ENCODE data around the gene EML2.
"Not testable (repeated sequence)": the region's sequence is repeated elsewhere in the genome, so short reads cannot be mapped to it uniquely, and the experiment has no call there.

The EML2 gene

GRCh38 chr19:45630463-45630862 is 8.7 kb downstream of the EML2 start:
- peak; percentile 93 for DNase-seq (ENCODE audit: low read depth)
- no peak overlapping the region for H3K4me3 ChIP-seq (replicated peaks; ENCODE audit: low read depth, low read length)
- no peak for TF ChIP-seq CTCF (IDR thresholded peaks at IDR 0.05; ENCODE audit: low read length, missing control alignments)

- no peak overlapping the region for H3K4me3 ChIP-seq (replicated peaks; ENCODE audit: low read depth, low read length)
- no peak for TF ChIP-seq CTCF (IDR thresholded peaks at IDR 0.05; ENCODE audit: low read length, missing control alignments)
- DNase-seq (ENCODE audit: low read depth), result no peak
Measured at GRCh38 chr19:45629704-45630103, 9.5 kb downstream of the EML2 start.

- not testable (repeated sequence) for H3K4me3 ChIP-seq (replicated peaks; ENCODE audit: low read depth, low read length); DNase-seq (ENCODE audit: low read depth)
Measured at GRCh38 chr19:45628219-45628618, 11.0 kb downstream of the EML2 start.

- H3K4me3 ChIP-seq (replicated peaks; ENCODE audit: low read depth, low read length), result no peak overlapping the region
- no peak for TF ChIP-seq CTCF (IDR thresholded peaks at IDR 0.05; ENCODE audit: low read length, missing control alignments)
- no peak for DNase-seq (ENCODE audit: low read depth)
Measured at GRCh38 chr19:45623984-45624383, 15.2 kb downstream of the EML2 start.

GRCh38 chr19:45621976-45622503 is 17.2 kb downstream of the EML2 start:
- no peak for DNase-seq (ENCODE audit: low read depth)
- TF ChIP-seq CTCF (IDR thresholded peaks at IDR 0.05; ENCODE audit: low read length, missing control alignments), result no peak
- H3K4me3 ChIP-seq (replicated peaks; ENCODE audit: low read depth, low read length), result no peak overlapping the region

GRCh38 chr19:45621389-45621788 is 17.8 kb downstream of the EML2 start:
- no peak overlapping the region for H3K4me3 ChIP-seq (replicated peaks; ENCODE audit: low read depth, low read length)
- no peak for TF ChIP-seq CTCF (IDR thresholded peaks at IDR 0.05; ENCODE audit: low read length, missing control alignments)
- DNase-seq (ENCODE audit: low read depth), result no peak

GRCh38 chr19:45616704-45617017 is 22.5 kb downstream of the EML2 start:
- DNase-seq (ENCODE audit: low read depth), result no peak
- no peak for TF ChIP-seq CTCF (IDR thresholded peaks at IDR 0.05; ENCODE audit: low read length, missing control alignments)
- no peak overlapping the region for H3K4me3 ChIP-seq (replicated peaks; ENCODE audit: low read depth, low read length)

All from fibroblast of pulmonary artery (primary cell).